A549 (cell line): Measurements from ENCODE around the gene SMARCA4. TPM values are rescaled to one million over a fixed set of nuclear protein-coding genes. Genes with fewer than 3 reads are reported as not detected.

Source experiments
- ATAC-seq, 2 experiments: fragments of 200-7000 bp in 1 of 2; fragments of >200 bp in 1 of 2; cut with Nextera tagmentation in 1 of 2; cut with Tn5 transposase in 1 of 2; 3 replicates each; pipeline versions ENCODE4 v1.8.0 to v1.9.1; 2018 to 2020; ENCODE audit warnings: mild to moderate bottlenecking in 1 of 2, moderate library complexity in 1 of 2
- CTCF ChIA-PET: fragments of 300-600 bp; sonication (Branson Sonifier 250); formaldehyde crosslinking; extraction: SDS; loops from one replicate; lab custom pipeline; 2021; ENCODE audit warnings: antibody characterized with exemption, inconsistent platforms; lab: Yijun Ruan, JAX
- POLR2A ChIA-PET: fragments of 350-600 bp; formaldehyde crosslinking; extraction: SDS; loops from one replicate; lab custom pipeline; 2021; ENCODE audit warnings: antibody characterized with exemption, inconsistent platforms; lab: Yijun Ruan, JAX
- DNase-seq, 2 experiments: peaks; one replicate each; pipeline versions ENCODE4 v3.0.0 to v3.0.0-alpha.2; 2011 to 2016; ENCODE audit warnings: low read depth in 1 of 2, low spot score in 1 of 2
- FAIRE-seq: peaks from 2 replicates; lab custom pipeline; 2011; peaks lifted over from hg19 to GRCh38; lab: Jason Lieb, UNC
- H3K27ac ChIP-seq, 2 experiments: fragments of >200 bp; sonication (Bioruptor Twin); formaldehyde crosslinking; 3 replicates each; pipeline ENCODE4 v1.5.1; 2016 to 2017
- H3K4me1 ChIP-seq: fragments of >200 bp; sonication (Bioruptor Twin); formaldehyde crosslinking; 3 replicates; pipeline ENCODE4 v1.6.1; 2016
- H3K4me2 ChIP-seq: fragments of >200 bp; sonication (Bioruptor Twin); formaldehyde crosslinking; 3 replicates; pipeline ENCODE4 v1.6.1; 2016
- H3K4me3 ChIP-seq: fragments of >200 bp; sonication (Bioruptor Twin); formaldehyde crosslinking; 3 replicates; pipeline ENCODE4 v1.5.1; 2016
- H3K9me3 ChIP-seq: fragments of >200 bp; sonication (Bioruptor Twin); formaldehyde crosslinking; 3 replicates; pipeline ENCODE4 v1.6.1; 2016
- ATOH8 ChIP-seq: fragments of 250-450 bp; sonication (Bioruptor Pico); IDR thresholded peaks from 2 replicates; pipeline ENCODE4 v1.5.0; 2020; ENCODE audit warnings: low read depth, mild to moderate bottlenecking, moderate library complexity
- BCL3 ChIP-seq: fragments of >200 bp; sonication (Bioruptor Twin); formaldehyde crosslinking; IDR thresholded peaks from 3 replicates; pipeline ENCODE4 v1.6.1; 2016
- BHLHE40 ChIP-seq: IDR thresholded peaks from 2 replicates; pipeline ENCODE4 v1.6.1; 2012; ENCODE audit warnings: low read depth, low read length, inconsistent platforms
- CBX2 ChIP-seq: fragments of 200-600 bp; sonication (generic); IDR thresholded peaks from 2 replicates; pipeline ENCODE4 v1.6.1; 2016; ENCODE audit warnings: low read depth, mild to moderate bottlenecking, borderline replicate concordance
- CBX8 ChIP-seq: fragments of 200-600 bp; sonication (generic); IDR thresholded peaks from 2 replicates; pipeline ENCODE4 v1.6.1; 2016
- CHD2 ChIP-seq: fragments of 150-350 bp; IDR thresholded peaks from 2 replicates; pipeline ENCODE4 v1.6.1; 2014; ENCODE audit warnings: low read length; ENCODE audit not compliant: partially characterized antibody
- CHD4 ChIP-seq: fragments of 200-600 bp; sonication (generic); IDR thresholded peaks from 2 replicates; pipeline ENCODE4 v1.6.1; 2016; ENCODE audit warnings: antibody characterized with exemption, mild to moderate bottlenecking, borderline replicate concordance
- ESRRA ChIP-seq: fragments of 150-350 bp; IDR thresholded peaks from 2 replicates; pipeline ENCODE4 v1.6.1; 2014; ENCODE audit warnings: mild to moderate bottlenecking, low read length, borderline replicate concordance
- FOXS1 ChIP-seq: fragments of 250-450 bp; sonication (Bioruptor Pico); IDR thresholded peaks from 2 replicates; pipeline ENCODE4 v1.5.0; 2020; ENCODE audit warnings: mild to moderate bottlenecking, moderate library complexity
- HDAC2 ChIP-seq: fragments of 200-600 bp; sonication (generic); IDR thresholded peaks from 2 replicates; pipeline ENCODE4 v1.6.1; 2016
- KDM1A ChIP-seq: fragments of 200-600 bp; sonication (generic); IDR thresholded peaks from 2 replicates; pipeline ENCODE4 v1.6.1; 2016; ENCODE audit warnings: low read depth, mild to moderate bottlenecking
- MYC ChIP-seq: IDR thresholded peaks from 2 replicates; pipeline ENCODE4 v1.6.1; 2012; ENCODE audit warnings: mild to moderate bottlenecking, inconsistent platforms, low read length, improper control_type of control experiment, borderline replicate concordance
- POLR2A ChIP-seq: IDR thresholded peaks from 2 replicates; pipeline ENCODE4 v1.6.1; 2012; ENCODE audit warnings: mild to moderate bottlenecking, low read length
- RARB ChIP-seq: fragments of 250-450 bp; sonication (Bioruptor Pico); IDR thresholded peaks from 2 replicates; pipeline ENCODE4 v1.8.0; 2021; ENCODE audit warnings: mild to moderate bottlenecking, moderate library complexity
- RCOR1 ChIP-seq: fragments of 150-350 bp; IDR thresholded peaks from 2 replicates; pipeline ENCODE4 v1.6.1; 2014; ENCODE audit warnings: antibody characterized with exemption, low read length, low read depth
- REST ChIP-seq: fragments of 200-600 bp; sonication (generic); IDR thresholded peaks from 2 replicates; pipeline ENCODE4 v1.6.1; 2016; ENCODE audit warnings: antibody characterized with exemption, mild to moderate bottlenecking, moderate library complexity
- RNF2 ChIP-seq: fragments of 200-600 bp; sonication (generic); IDR thresholded peaks from 2 replicates; pipeline ENCODE4 v1.6.1; 2016; ENCODE audit warnings: low read depth, mild to moderate bottlenecking, antibody characterized with exemption, moderate library complexity, borderline replicate concordance
- TFCP2L1 ChIP-seq: fragments of 250-450 bp; sonication (Bioruptor Pico); IDR thresholded peaks from 2 replicates; pipeline ENCODE4 v1.5.0; 2021; ENCODE audit warnings: mild to moderate bottlenecking
- TP53 ChIP-seq: fragments of 250-450 bp; sonication (Bioruptor Pico); IDR thresholded peaks from 2 replicates; pipeline ENCODE4 v1.5.0; 2021; ENCODE audit warnings: mild to moderate bottlenecking, moderate library complexity
- ZC3H11A ChIP-seq: fragments of 450-650 bp; IDR thresholded peaks from 2 replicates; pipeline ENCODE4 v1.6.1; 2014; ENCODE audit warnings: antibody characterized with exemption, mild to moderate bottlenecking
- WGBS: methylation state at CpG from one replicate; pipeline ENCODE4 v1.1.6; 2017; ENCODE audit errors: missing lambda C conversion rate; 5-methylcytosine and 5-hydroxymethylcytosine counted together
- polyA plus RNA-seq, 4 experiments: library from polyadenylated mRNA; depleted of rRNA in 3 of 4; stranded (reverse); fragments of >200 nt; fragmentation: RNase III in 1 of 4; extraction: RNeasy Plus Mini Kit Qiagen cat#74134 plus additional on column Dnase treatment in 1 of 4; gene quantifications; 2 replicates in 3 of 4; 3 replicates in 1 of 4; pipeline ENCODE4 v1.2.3, GENCODE V29; 2011 to 2017

SMARCA4 gene
- polyA plus RNA-seq, 2 of the 4 experiments (the other 2 are of a cell fraction): 8.1 to 11.9 TPM

- TF ChIP-seq ZC3H11A (no peak), ATOH8 (CRISPR knock-in tag) (no peak), RARB (CRISPR knock-in tag) (no peak), HDAC2 (no peak), KDM1A (no peak), RCOR1 (no peak), ESRRA (no peak), CHD4 (no peak), RNF2 (no peak), CBX8 (no peak), TFCP2L1 (CRISPR knock-in tag) (no peak), FOXS1 (no peak), BCL3 (no peak), POLR2A (no peak), BHLHE40 (no peak), TP53 (CRISPR knock-in tag) (no peak), REST (no peak), CBX2 (no peak), MYC (no peak), CHD2 (no peak)
- H3K4me2 ChIP-seq: no peak overlapping the region
- FAIRE-seq: no peak
- H3K4me1 ChIP-seq: no peaks in the 10 kb centered on the region
- H3K27ac ChIP-seq: no peak overlapping the region
- no peak for DNase-seq
- no peaks in the 10 kb centered on the region for H3K9me3 ChIP-seq
- ChIA-PET CTCF (interaction anchor here (1.1 kb wide), 1 partner anchor 51 kb away, joined by 4 read pairs; no protein-coding TSS in a partner anchor), POLR2A (no interaction called here)
- no peak for ATAC-seq
- no peak overlapping the region for H3K4me3 ChIP-seq
- WGBS: 95% methylated on average over 15 of the region's 32 CpGs
Observed at GRCh38 chr19:10987571-10988297, 26.9 kb downstream of the SMARCA4 start.

GRCh38 chr19:10988380-10988779 is 27.6 kb downstream of the SMARCA4 start:
- Histone ChIP-seq H3K27ac (no peak overlapping the region), H3K9me3 (no peaks in the 10 kb centered on the region), H3K4me2 (no peak overlapping the region), H3K4me1 (no peaks in the 10 kb centered on the region), H3K4me3 (no peak overlapping the region)
- WGBS: 81% methylated on average over 2 of the region's 2 CpGs
- ATAC-seq (no peak), DNase-seq (no peak), FAIRE-seq (no peak)
- ChIA-PET CTCF (interaction anchor here (1.1 kb wide), 1 partner anchor 52 kb away, joined by 4 read pairs; no protein-coding TSS in a partner anchor), POLR2A (no interaction called here)
- TF ChIP-seq ATOH8 (CRISPR knock-in tag): no peak
- TF ChIP-seq KDM1A: 0 out of 2 replicates have a peak, but pooled peaks have one; percentile 17
